Hepatocyte (in vitro differentiated cells): ENCODE data around the gene SLCO1B3.

Experiments
- CTCF ChIP-seq: fragments of 200-600 bp; sonication (generic); IDR thresholded peaks from 2 replicates; pipeline ENCODE4 v1.5.1; 2016; ENCODE audit warnings: antibody characterized with exemption, mild to moderate bottlenecking; ENCODE audit not compliant: poor library complexity
- EZH2 ChIP-seq: fragments of 200-600 bp; sonication (generic); IDR thresholded peaks from 2 replicates; pipeline ENCODE4 v1.6.1; 2016; ENCODE audit warnings: antibody characterized with exemption, mild to moderate bottlenecking, borderline replicate concordance
- EZH2phosphoT487 ChIP-seq: fragments of 200-600 bp; sonication (generic); IDR thresholded peaks from one replicate; pipeline ENCODE4 v1.6.1; 2018; ENCODE audit warnings: antibody characterized with exemption, mild to moderate bottlenecking, low read depth, moderate library complexity; ENCODE audit not compliant: unreplicated experiment, severe bottlenecking

GRCh38 chr12:20963303-20963702 is 152.8 kb downstream of the SLCO1B3 start:
- no peak for TF ChIP-seq CTCF
- TF ChIP-seq EZH2 = no peak
- no peak for TF ChIP-seq EZH2phosphoT487
